Stimulated activated CD8-positive, alpha-beta memory T cell treated with anti-CD3 and anti-CD28 coated beads, Interleukin-12 subunit alpha, Interleukin-12 subunit beta, amount 100 ng/mL, for 24 hours (primary cell): ENCODE data around the gene URM1.

Source experiments
- DNase-seq: peaks from one replicate; pipeline ENCODE4 v3.0.0-alpha.2; 2020; ENCODE audit errors: extremely low read depth

The URM1 gene

GRCh38 chr9:128349125-128349524 lies 22.0 kb upstream of the URM1 start:
- DNase-seq = no peak

DNA sequence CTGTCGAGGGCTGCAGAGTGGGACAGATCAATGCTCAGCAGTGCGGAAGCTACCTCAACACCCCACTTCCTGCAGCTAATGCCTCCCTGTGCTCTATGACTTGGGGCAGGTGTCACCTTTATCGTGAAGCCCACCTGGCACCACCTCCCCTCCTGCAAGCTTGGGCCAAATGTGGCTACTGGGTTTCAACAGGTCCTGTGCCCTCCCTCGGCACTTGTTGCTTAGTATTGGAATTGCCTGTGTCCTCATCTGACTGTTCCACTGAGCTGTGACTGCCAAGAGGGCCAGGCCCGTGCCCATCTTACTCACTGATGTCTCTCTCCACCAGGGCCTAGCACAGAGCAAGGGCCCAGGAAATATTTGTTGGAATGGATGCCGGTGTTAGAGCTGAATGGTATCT lies 21.4 kb upstream of the URM1 start:
- DNase-seq = no peak

GRCh38 chr9:128355451-128355850 lies 15.7 kb upstream of the URM1 start:
- no peak for DNase-seq

DNA sequence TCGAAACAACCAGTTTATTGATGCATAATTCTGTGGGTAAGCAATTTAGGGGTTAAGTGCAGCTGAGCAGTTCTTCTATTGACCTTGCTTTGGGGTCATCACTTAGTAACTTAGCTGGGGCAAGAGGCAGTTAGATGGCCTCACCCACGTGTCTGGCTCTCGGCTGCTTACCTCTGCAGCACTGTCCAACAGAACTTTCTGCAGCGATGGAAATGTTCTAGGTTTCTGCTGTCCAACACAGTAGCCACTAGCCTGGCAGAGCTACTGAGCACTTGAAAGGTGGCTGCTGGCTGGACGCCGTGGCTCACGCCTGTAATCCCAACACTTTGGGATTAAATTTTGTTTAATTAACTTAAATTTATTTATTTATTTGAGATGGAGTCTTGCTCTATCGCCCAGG lies 13.1 kb upstream of the URM1 start:
- no peak for DNase-seq

- DNase-seq = no peak
Measured at GRCh38 chr9:128358861-128359260, 12.3 kb upstream of the URM1 start.

DNA sequence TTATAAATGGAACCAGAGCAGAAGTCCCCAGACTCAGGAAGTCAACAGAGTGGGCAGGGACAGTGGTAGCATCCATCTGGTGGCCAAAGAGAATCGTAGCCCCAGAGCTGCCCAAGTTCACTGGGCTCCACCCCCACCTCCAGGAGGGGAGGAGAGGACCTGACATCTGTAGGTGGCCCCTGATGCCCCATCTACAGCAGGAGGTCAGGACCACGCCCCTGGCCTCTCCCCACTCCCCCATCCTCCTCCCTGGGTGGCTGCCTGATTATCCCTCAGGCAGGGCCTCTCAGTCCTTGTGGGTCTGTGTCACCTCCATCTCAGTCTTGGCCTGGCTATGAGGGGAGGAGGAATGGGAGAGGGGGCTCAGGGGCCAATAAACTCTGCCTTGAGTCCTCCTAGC lies 10.3 kb upstream of the URM1 start:
- DNase-seq = no peak

GRCh38 chr9:128361296-128361985 lies 9.7 kb upstream of the URM1 start:
- no peak for DNase-seq

GRCh38 chr9:128361986-128362646 lies 9.1 kb upstream of the URM1 start:
- peak; percentile 36 for DNase-seq

DNA sequence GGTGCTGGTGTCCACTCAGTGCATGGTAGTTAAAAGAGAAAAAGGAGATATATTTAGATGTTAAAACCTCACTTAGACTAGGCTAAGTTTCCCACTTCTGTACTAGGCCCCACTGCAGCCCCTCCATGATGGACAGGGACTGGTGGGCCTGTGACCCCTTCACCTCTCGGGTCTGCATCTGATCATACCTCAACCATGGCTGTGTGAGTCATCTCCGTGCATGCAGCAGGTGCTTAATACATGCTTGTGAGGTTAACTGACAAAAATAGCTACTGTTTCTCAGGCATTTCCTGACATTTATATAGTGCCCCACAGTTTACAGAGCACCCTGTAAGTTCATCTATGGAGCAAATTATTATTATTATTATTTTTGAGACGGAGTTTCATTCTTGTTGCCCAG lies 8.4 kb upstream of the URM1 start:
- DNase-seq = no peak

DNA sequence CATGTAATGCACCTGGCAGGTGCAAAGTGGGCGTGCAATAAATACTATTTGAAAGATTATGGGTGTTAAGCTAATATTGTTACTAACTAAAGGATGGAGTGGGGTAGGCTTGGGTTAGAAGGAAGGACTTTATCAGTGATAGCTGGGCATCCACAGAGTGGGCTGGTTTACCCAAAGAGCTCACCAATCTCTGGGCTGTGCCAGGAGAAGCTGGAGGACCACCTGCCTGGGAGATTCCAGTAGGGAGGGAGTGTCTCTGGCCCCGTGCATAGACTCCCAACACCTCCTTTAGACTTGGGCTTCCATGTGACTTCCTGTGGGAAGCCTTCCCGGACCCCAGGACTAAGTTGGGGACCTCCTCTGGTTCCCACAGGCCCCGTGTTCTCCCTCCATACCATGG lies 5.6 kb upstream of the URM1 start:
- no peak for DNase-seq

DNA sequence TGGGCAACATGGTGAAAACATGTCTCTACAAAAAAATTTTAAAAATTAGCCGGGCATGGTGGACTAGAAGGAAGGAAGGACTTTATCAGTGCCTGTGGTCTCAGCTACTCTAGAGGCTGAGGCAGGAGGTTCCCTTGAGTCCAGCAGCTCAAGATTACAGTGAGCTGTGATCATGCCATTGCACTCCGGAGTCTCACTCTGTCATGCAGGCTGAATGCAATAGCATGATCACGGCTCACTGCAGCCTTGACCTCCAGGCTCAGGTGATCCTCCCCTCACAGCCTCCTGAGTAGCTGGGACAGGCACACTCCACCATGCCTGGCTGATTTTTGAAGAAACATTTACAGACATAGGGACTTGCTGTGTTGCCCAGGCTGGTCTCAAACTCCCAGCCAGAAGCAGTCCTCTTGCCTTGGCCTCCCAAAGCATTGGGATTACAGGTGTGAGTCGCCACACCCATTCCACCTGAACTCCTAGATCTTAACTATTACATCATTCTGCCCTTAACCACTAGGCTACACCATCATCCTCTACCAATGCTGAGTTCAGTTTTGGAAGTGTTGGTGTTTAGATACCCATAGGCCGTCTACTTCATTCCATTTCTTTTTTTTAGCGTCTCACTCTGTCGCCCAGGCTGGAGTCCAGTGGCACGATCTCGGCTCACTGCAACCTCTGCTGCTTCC lies 2.0 kb upstream of the URM1 start:
- DNase-seq = no peak

GRCh38 chr9:128370367-128370751 lies 815 bp upstream of the URM1 start:
- no peak for DNase-seq

DNA sequence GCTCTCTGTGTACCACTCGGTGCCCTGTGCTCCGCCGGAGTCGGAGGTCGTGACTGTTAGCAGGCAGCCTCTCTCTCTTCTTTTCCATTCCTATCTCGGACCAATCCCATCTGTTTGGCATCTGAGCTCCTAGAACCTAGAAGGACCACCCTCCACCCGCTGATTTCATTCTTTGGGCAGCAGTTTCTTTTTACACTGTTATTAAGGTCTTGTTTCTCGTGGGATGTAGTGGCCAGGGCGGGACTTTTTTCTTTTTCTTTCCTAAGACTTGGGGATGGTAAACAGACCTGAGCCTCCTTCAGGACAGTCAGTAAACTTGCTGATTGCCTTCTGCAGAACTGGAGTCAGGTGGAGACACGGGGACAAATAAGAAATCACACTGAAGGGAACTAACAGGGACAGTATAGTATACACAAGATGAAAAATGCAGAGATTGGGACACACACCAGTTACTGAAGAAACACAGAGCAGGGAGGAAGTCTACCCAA lies 500 bp downstream of the URM1 start:
- DNase-seq = no peak

DNA sequence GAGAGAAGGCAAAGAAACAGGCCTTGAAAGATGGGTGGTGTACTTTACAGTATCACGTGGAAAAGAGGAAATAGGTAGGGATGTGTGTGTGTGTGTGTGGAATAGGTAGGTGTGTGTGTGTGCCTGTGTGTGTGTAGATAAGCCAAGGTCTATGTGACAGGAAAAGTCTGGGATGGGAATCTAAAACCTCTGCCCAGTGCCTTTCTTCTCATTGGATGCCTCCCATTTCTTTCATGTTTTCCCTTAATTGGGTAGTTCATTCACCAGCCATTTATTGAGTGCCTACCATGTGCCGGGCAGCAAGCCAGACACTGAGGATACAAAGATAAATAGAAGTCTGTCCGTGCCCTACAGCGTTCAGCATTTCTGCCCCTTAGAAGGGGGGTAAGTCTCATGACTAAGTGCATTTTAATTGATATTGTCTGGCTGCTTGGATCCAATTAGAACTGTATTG lies 1.0 kb downstream of the URM1 start:
- no peak for DNase-seq

DNA sequence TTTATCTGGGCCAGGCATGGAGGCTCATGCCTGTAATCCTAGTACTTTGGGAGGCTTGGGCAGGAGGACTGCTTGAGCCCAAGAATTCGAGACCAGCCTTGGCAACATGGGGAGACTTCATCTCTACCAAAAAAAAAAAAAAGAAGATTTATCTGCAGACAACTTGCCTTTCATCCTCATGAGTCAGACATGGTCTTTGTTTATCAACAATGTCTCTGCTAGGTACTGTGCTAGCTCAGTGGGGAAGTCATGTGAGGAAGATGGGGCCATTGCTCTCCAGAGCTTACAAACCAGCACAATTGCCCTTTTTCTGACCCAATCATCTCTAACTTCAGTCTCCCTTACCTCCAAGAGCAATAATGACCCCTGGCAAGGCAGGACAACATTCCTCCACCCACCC lies 1.6 kb downstream of the URM1 start:
- no peak for DNase-seq

- no peak for DNase-seq
Measured at GRCh38 chr9:128374221-128374675, 3.1 kb downstream of the URM1 start.

- DNase-seq = no peak
Measured at GRCh38 chr9:128375865-128376264, 4.7 kb downstream of the URM1 start.

- DNase-seq = no peak
Measured at GRCh38 chr9:128382261-128382660, 11.1 kb downstream of the URM1 start.

DNA sequence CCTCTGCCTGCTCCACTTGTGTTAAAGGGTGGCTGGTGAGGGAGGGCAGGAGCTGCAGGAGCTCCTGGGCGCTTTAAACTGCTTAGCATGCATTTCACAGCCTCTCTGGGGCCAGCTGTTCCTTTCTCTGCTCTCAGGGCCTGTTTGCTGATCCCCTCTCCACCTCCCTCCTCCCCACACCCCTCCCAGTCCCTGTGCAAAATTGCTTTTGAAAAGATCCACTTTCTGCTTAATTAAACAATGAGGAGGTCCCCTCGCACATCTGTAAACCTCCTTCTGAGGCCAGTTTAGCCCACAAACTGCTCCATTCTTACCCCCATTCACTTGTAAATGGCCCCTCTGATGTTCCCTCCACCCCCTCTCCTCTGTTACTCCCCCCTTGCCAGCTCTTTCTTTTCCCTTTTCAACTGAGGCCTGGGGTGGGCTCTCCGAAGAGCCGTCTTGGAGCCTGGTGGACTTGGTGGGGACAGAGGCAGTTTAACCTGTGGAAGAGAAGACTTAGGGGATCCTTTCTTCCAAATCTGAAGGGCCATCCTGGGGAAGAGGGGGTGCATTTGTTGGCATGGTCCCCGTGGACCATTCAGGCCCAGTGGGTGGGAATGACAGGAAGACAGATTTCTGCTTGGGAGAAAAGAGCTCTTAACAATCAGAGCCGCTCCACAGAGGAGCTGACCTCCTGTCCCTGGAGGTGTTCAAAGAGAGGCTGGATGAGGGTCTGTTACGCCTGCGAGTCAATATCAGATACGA lies 12.0 kb downstream of the URM1 start:
- no peak for DNase-seq

DNA sequence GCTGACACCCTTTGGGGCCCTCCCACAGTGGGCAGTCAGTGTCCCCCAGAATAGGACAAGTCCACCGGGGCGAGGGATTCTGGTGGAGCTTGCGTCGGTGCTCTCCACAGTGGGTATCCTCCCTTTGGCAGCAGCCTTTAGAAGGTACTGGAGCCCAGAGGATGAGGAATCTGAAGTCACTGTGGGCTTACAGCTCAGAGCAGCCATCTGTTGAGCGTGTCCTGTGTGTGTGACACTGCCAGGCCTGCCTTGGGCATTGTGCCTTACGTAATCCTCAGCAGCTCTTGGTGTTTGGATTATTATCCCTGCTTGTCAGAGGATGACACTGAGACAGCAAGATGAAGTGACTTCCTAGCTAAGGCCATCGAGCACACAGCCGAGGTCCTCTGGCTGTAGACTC lies 12.6 kb downstream of the URM1 start:
- DNase-seq = no peak

GRCh38 chr9:128384801-128385495 lies 13.8 kb downstream of the URM1 start:
- DNase-seq = no peak
